ENCODE measurements around the gene PRUNE2. TPM values are rescaled to one million over a fixed set of nuclear protein-coding genes. Genes with fewer than 3 reads are reported as not detected.

The PRUNE2 gene
- polyA plus RNA-seq, 1 donor (not counting 4 experiments of a cell fraction or from before 2014, with no cell fraction given), result 0.41 TPM

GRCh38 chr9:76608575-76609273, 297.2 kb downstream of the PRUNE2 start:
- Histone ChIP-seq H3K4me2 (ENCODE audit: control insufficient read depth, extremely low read depth, insufficient read depth, low read depth, low read length) (no peak overlapping the region), H3K9me1 (ENCODE audit: control insufficient read depth, extremely low read depth, insufficient read depth, low read length) (no peaks in the 10 kb centered on the region), H3K9ac (ENCODE audit: control insufficient read depth, extremely low read depth, insufficient read depth, low read length) (no peak overlapping the region), H3K36me3 (ENCODE audit: control insufficient read depth in 2 of 2, extremely low read depth in 1 of 2, insufficient read depth in 2 of 2, low read length in 2 of 2) (no peaks in the 10 kb centered on the region), H2AFZ (ENCODE audit: control insufficient read depth, low read length) (no peak overlapping the region), H3K4me3 (ENCODE audit: control insufficient read depth in 2 of 3, extremely low read depth in 1 of 3, insufficient read depth in 2 of 3, low read depth in 1 of 3, low read length in 3 of 3) (no peak overlapping the region), H3K9me3 (ENCODE audit: control insufficient read depth, low read depth, low read length) (no peaks in the 10 kb centered on the region), H4K20me1 (ENCODE audit: control insufficient read depth, extremely low read depth, insufficient read depth, low read length) (no peaks in the 10 kb centered on the region), H3K27me3 (ENCODE audit: control insufficient read depth, extremely low read depth, insufficient read depth, low read length) (no peaks in the 10 kb centered on the region), H3K4me1 (ENCODE audit: control insufficient read depth, extremely low read depth, insufficient read depth, low read length) (no peaks in the 10 kb centered on the region), H3K79me2 (ENCODE audit: control insufficient read depth, insufficient read depth, low read length) (no peaks in the 10 kb centered on the region), H3K27ac (ENCODE audit: control insufficient read depth, insufficient read depth, low read length) (no peak overlapping the region)
- no peak for DNase-seq (ENCODE audit: low read depth, low spot score)
- no peak for FAIRE-seq
- TF ChIP-seq EZH2 (IDR thresholded peaks at IDR 0.05; ENCODE audit: low read length) (no peak), CTCF (optimal IDR thresholded peaks at IDR 0.05 in 1 of 3, IDR thresholded peaks at IDR 0.05 in 1 of 3, conservative IDR thresholded peaks at IDR 0.05 in 1 of 3; ENCODE audit: extremely low read depth in 1 of 3, insufficient read depth in 2 of 3, low read length in 3 of 3) (no peak)
- dilution Hi-C loops (cut with MboI; ENCODE audit: extremely low pct_ligation_motif_present, low sequenced_read_pairs), result no loop called here

GRCh38 chr9:76607730-76608436, 298.0 kb downstream of the PRUNE2 start:
- no peaks in the 10 kb centered on the region for H3K4me1 ChIP-seq (ENCODE audit: control insufficient read depth, extremely low read depth, insufficient read depth, low read length)
- no peak overlapping the region for H2AFZ ChIP-seq (ENCODE audit: control insufficient read depth, low read length)
- no peaks in the 10 kb centered on the region for H3K9me1 ChIP-seq (ENCODE audit: control insufficient read depth, extremely low read depth, insufficient read depth, low read length)
- dilution Hi-C loops (cut with MboI; ENCODE audit: extremely low pct_ligation_motif_present, low sequenced_read_pairs), result no loop called here
- no peak overlapping the region for H3K9ac ChIP-seq (ENCODE audit: control insufficient read depth, extremely low read depth, insufficient read depth, low read length)
- no peaks in the 10 kb centered on the region for H3K9me3 ChIP-seq (ENCODE audit: control insufficient read depth, low read depth, low read length)
- no peak for DNase-seq (ENCODE audit: low read depth, low spot score)
- H3K27ac ChIP-seq (ENCODE audit: control insufficient read depth, insufficient read depth, low read length), result no peak overlapping the region
- H3K36me3 ChIP-seq (ENCODE audit: control insufficient read depth in 2 of 2, extremely low read depth in 1 of 2, insufficient read depth in 2 of 2, low read length in 2 of 2), result no peaks in the 10 kb centered on the region
- H4K20me1 ChIP-seq (ENCODE audit: control insufficient read depth, extremely low read depth, insufficient read depth, low read length), result no peaks in the 10 kb centered on the region
- TF ChIP-seq CTCF (optimal IDR thresholded peaks at IDR 0.05 in 1 of 3, IDR thresholded peaks at IDR 0.05 in 1 of 3, conservative IDR thresholded peaks at IDR 0.05 in 1 of 3; ENCODE audit: extremely low read depth in 1 of 3, insufficient read depth in 2 of 3, low read length in 3 of 3) (no peak), EZH2 (IDR thresholded peaks at IDR 0.05; ENCODE audit: low read length) (no peak)
- H3K4me3 ChIP-seq (ENCODE audit: control insufficient read depth in 2 of 3, extremely low read depth in 1 of 3, insufficient read depth in 2 of 3, low read depth in 1 of 3, low read length in 3 of 3), result no peak overlapping the region
- no peak overlapping the region for H3K4me2 ChIP-seq (ENCODE audit: control insufficient read depth, extremely low read depth, insufficient read depth, low read depth, low read length)
- FAIRE-seq, result no peak
- no peaks in the 10 kb centered on the region for H3K27me3 ChIP-seq (ENCODE audit: control insufficient read depth, extremely low read depth, insufficient read depth, low read length)
- no peaks in the 10 kb centered on the region for H3K79me2 ChIP-seq (ENCODE audit: control insufficient read depth, insufficient read depth, low read length)

Measured in keratinocyte (primary cell).